Neural progenitor cell (in vitro differentiated cells): ENCODE measurements around the gene LSM3. TPM values are rescaled to one million over a fixed set of nuclear protein-coding genes. Genes with fewer than 3 reads are reported as not detected.

Source experiments
- DNase-seq: peaks from one replicate; pipeline ENCODE4 v3.0.0-alpha.2; 2016; ENCODE audit warnings: low spot score
- H2AFZ ChIP-seq: fragments of 200-600 bp; sonication (generic); replicated peaks from 2 replicates; pipeline ENCODE4 v1.6.1; 2016; ENCODE audit warnings: antibody characterized with exemption
- H3F3A ChIP-seq: fragments of 200-600 bp; sonication (generic); 2 replicates; pipeline ENCODE4 v1.6.1; 2016; ENCODE audit warnings: antibody characterized with exemption, low read depth
- H3K27ac ChIP-seq: fragments of 200-600 bp; sonication (generic); 2 replicates; pipeline ENCODE4 v1.5.1; 2016; ENCODE audit warnings: mild to moderate bottlenecking
- H3K27me3 ChIP-seq: fragments of 200-600 bp; sonication (generic); 2 replicates; pipeline ENCODE4 v1.6.1; 2016; ENCODE audit warnings: mild to moderate bottlenecking, moderate library complexity
- H3K36me3 ChIP-seq: fragments of 200-600 bp; sonication (generic); 2 replicates; pipeline ENCODE4 v1.5.1; 2016
- H3K4me1 ChIP-seq: fragments of 200-600 bp; sonication (generic); 2 replicates; pipeline ENCODE4 v1.6.1; 2016; ENCODE audit warnings: mixed run types
- H3K4me2 ChIP-seq: fragments of 200-600 bp; sonication (generic); 2 replicates; pipeline ENCODE4 v1.6.1; 2016
- H3K4me3 ChIP-seq: fragments of 200-600 bp; sonication (generic); 2 replicates; pipeline ENCODE4 v1.5.1; 2016
- H3K79me2 ChIP-seq: fragments of 200-600 bp; sonication (generic); 2 replicates; pipeline ENCODE4 v1.6.1; 2016; ENCODE audit warnings: low read depth
- H3K9ac ChIP-seq: fragments of 200-600 bp; sonication (generic); 2 replicates; pipeline ENCODE4 v1.6.1; 2016
- H3K9me3 ChIP-seq: fragments of 200-600 bp; sonication (generic); 2 replicates; pipeline ENCODE4 v1.5.1; 2016; ENCODE audit warnings: low read depth
- H4K20me1 ChIP-seq: fragments of 200-600 bp; sonication (generic); 2 replicates; pipeline ENCODE4 v1.6.1; 2016; ENCODE audit warnings: low read depth
- H3K27ac Mint-ChIP-seq: 3 replicates; pipeline ENCODE4 v1.8.0; 2021; ENCODE audit warnings: mixed read lengths
- H3K27me3 Mint-ChIP-seq: 2 replicates; pipeline ENCODE4 v1.8.0; 2022; ENCODE audit warnings: low read depth, mild to moderate bottlenecking, inconsistent platforms, moderate library complexity, mixed read lengths; ENCODE audit not compliant: insufficient read depth
- H3K36me3 Mint-ChIP-seq: 3 replicates; pipeline ENCODE4 v1.8.0; 2021; ENCODE audit warnings: mixed read lengths
- H3K4me1 Mint-ChIP-seq: 3 replicates; pipeline ENCODE4 v1.8.0; 2021; ENCODE audit warnings: mixed read lengths
- H3K4me3 Mint-ChIP-seq: 3 replicates; pipeline ENCODE4 v1.8.0; 2021; ENCODE audit warnings: mild to moderate bottlenecking, moderate library complexity, mixed read lengths
- H3K9me3 Mint-ChIP-seq: 3 replicates; pipeline ENCODE4 v1.8.0; 2020; ENCODE audit warnings: mixed read lengths
- EZH2 ChIP-seq: fragments of 200-600 bp; sonication (generic); IDR thresholded peaks from 2 replicates; pipeline ENCODE4 v1.6.1; 2017; ENCODE audit warnings: antibody characterized with exemption, mild to moderate bottlenecking, moderate library complexity
- EZH2phosphoT487 ChIP-seq: fragments of 200-600 bp; sonication (generic); IDR thresholded peaks from 2 replicates; pipeline ENCODE4 v1.6.1; 2017; ENCODE audit warnings: antibody characterized with exemption
- total RNA-seq: library from RNA; depleted of rRNA; stranded (reverse); fragments of >200 nt; gene quantifications from 2 replicates; pipeline ENCODE4 v1.2.3, GENCODE V29; 2015; ENCODE audit warnings: low replicate concordance
- TF ChIP-seq, protein P1 (sequence below): fragments of 200-600 bp; sonication (generic); IDR thresholded peaks from 2 replicates; pipeline ENCODE4 v1.5.1; 2017; ENCODE audit warnings: antibody characterized with exemption, mild to moderate bottlenecking

Gene LSM3
- total RNA-seq, 1 donor from 2014 or later = 36.2 TPM

DNA sequence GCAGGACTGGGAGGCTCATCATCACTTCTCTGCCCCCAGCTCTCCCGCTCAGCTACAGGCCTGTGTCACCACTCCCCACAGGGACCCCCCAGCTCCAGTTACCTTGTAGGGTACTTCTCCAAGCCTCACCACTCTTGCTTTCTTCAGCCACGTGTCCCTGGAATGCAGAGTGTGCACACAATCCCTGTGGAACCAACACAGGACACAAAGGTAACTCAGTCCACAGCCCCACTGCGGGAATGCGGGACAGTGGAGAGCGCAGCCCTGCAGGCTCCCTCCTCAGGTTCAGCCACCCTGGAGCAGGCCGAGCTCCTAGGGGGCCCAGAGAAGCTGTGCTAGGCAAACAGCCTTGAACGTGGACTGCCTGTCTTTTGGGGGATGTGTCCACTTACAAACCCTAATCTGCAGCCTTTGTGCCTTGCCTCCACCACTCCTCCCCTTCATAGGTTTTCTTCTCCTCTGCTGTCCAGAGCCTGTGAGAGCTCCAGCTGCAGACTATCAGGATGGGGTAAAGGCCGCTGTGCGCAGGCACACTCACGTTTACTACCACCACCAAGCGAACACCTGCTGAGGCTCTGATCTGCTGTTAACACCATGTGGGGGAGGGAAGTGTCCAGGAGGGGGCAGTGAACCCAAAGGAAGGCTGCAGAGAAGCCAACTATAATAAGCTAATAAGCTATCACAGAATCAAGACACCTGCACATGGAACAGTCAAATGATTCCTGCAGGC is 26.2 kb upstream of the LSM3 start:
- Mint-ChIP-seq H3K4me1 (no peaks in the 10 kb centered on the region), H3K4me3 (no peak overlapping the region), H3K9me3 (no peaks in the 10 kb centered on the region), H3K27ac (no peak overlapping the region), H3K27me3 (peaks cover 4% of the 10 kb centered on the region), H3K36me3 (peaks cover 31% of the 10 kb centered on the region)
- Histone ChIP-seq H4K20me1 (peaks cover 4% of the 10 kb centered on the region), H3K4me1 (no peaks in the 10 kb centered on the region), H3K4me3 (no peak overlapping the region), H3K9ac (no peak overlapping the region), H3K79me2 (no peaks in the 10 kb centered on the region), H3K4me2 (no peak overlapping the region), H3K27me3 (no peaks in the 10 kb centered on the region), H3K27ac (no peak overlapping the region), H3K36me3 (no peaks in the 10 kb centered on the region), H3K9me3 (no peaks in the 10 kb centered on the region), H3F3A (no peaks in the 10 kb centered on the region), H2AFZ (no peak overlapping the region)
- DNase-seq = peak; percentile 15
- TF ChIP-seq EZH2phosphoT487 = no peak
- no peak for TF ChIP-seq EZH2
- TF ChIP-seq, protein P1, sequence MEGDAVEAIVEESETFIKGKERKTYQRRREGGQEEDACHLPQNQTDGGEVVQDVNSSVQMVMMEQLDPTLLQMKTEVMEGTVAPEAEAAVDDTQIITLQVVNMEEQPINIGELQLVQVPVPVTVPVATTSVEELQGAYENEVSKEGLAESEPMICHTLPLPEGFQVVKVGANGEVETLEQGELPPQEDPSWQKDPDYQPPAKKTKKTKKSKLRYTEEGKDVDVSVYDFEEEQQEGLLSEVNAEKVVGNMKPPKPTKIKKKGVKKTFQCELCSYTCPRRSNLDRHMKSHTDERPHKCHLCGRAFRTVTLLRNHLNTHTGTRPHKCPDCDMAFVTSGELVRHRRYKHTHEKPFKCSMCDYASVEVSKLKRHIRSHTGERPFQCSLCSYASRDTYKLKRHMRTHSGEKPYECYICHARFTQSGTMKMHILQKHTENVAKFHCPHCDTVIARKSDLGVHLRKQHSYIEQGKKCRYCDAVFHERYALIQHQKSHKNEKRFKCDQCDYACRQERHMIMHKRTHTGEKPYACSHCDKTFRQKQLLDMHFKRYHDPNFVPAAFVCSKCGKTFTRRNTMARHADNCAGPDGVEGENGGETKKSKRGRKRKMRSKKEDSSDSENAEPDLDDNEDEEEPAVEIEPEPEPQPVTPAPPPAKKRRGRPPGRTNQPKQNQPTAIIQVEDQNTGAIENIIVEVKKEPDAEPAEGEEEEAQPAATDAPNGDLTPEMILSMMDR = peak; percentile 25

- no peaks in the 10 kb centered on the region for H3K9me3 ChIP-seq
- no peaks in the 10 kb centered on the region for H3K4me1 ChIP-seq
- H3K36me3 Mint-ChIP-seq = peaks cover 32% of the 10 kb centered on the region
- no peak for DNase-seq
- H3K9me3 Mint-ChIP-seq = no peaks in the 10 kb centered on the region
- no peak overlapping the region for H3K27ac Mint-ChIP-seq
- no peak overlapping the region for H2AFZ ChIP-seq
- H3K4me1 Mint-ChIP-seq = no peaks in the 10 kb centered on the region
- H3K27me3 Mint-ChIP-seq = peaks cover 4% of the 10 kb centered on the region
- H3K27me3 ChIP-seq = no peaks in the 10 kb centered on the region
- no peaks in the 10 kb centered on the region for H3K79me2 ChIP-seq
- H3K4me3 Mint-ChIP-seq = no peak overlapping the region
- no peak overlapping the region for H3K4me2 ChIP-seq
- H3K4me3 ChIP-seq = no peak overlapping the region
- TF ChIP-seq, protein P1 = no peak
- no peak for TF ChIP-seq EZH2
- no peak for TF ChIP-seq EZH2phosphoT487
- H3K9ac ChIP-seq = no peak overlapping the region
- H4K20me1 ChIP-seq = peaks cover 4% of the 10 kb centered on the region
- H3K27ac ChIP-seq = no peak overlapping the region
- H3K36me3 ChIP-seq = no peaks in the 10 kb centered on the region
- H3F3A ChIP-seq = no peaks in the 10 kb centered on the region
Measured at GRCh38 chr3:14152963-14153355, 25.7 kb upstream of the LSM3 start.

GRCh38 chr3:14153663-14154062 is 25.0 kb upstream of the LSM3 start:
- no peak overlapping the region for H3K27ac Mint-ChIP-seq
- DNase-seq = no peak
- H3K36me3 Mint-ChIP-seq = peaks cover 38% of the 10 kb centered on the region
- no peak overlapping the region for H2AFZ ChIP-seq
- no peaks in the 10 kb centered on the region for H3K4me1 ChIP-seq
- no peaks in the 10 kb centered on the region for H3K27me3 ChIP-seq
- no peaks in the 10 kb centered on the region for H3K4me1 Mint-ChIP-seq
- peaks cover 4% of the 10 kb centered on the region for H3K27me3 Mint-ChIP-seq
- H4K20me1 ChIP-seq = peaks cover 4% of the 10 kb centered on the region
- H3K9me3 ChIP-seq = no peaks in the 10 kb centered on the region
- no peak overlapping the region for H3K4me2 ChIP-seq
- no peak overlapping the region for H3K9ac ChIP-seq
- TF ChIP-seq EZH2phosphoT487 (no peak), EZH2 (no peak)
- TF ChIP-seq, protein P1 = no peak
- no peak overlapping the region for H3K4me3 ChIP-seq
- no peaks in the 10 kb centered on the region for H3K9me3 Mint-ChIP-seq
- no peak overlapping the region for H3K4me3 Mint-ChIP-seq
- H3K36me3 ChIP-seq = no peaks in the 10 kb centered on the region
- H3F3A ChIP-seq = no peaks in the 10 kb centered on the region
- no peak overlapping the region for H3K27ac ChIP-seq
- H3K79me2 ChIP-seq = no peaks in the 10 kb centered on the region
